ENCODE data around the gene ABHD2.
"Not testable (repeated sequence)": the region's sequence is repeated elsewhere in the genome, so short reads cannot be mapped to it uniquely, and the experiment has no call there.

ABHD2 gene

DNA sequence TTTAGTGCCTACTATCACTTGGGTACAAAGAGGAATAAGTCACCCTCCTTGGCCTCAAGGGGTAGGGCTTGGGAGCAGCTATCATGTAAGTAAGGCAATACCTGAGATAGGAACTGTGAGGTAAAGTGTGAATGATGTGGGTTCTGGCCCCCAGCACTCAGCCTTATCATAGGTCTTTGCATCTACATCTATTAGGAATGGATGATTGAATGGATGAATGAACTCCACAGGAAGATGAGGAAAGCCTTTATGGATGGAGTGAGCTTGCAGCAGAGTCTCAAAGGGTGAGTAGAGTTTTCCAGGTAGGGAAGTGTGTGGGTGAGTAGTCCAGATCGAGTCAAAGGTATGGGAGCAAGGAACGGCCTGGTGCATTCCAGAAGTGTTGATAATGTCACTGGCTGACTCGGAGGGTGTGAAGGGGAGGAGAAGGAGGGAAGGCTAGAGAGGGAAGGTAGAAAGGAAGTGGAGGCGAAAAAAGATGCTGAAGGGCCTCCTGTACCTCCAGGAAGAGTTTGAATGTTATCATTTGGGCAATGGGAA is 13.1 kb upstream of the ABHD2 start:
- no peak for DNase-seq

GRCh38 chr15:89075846-89076245 is 12.4 kb upstream of the ABHD2 start:
- no peak for DNase-seq

DNA sequence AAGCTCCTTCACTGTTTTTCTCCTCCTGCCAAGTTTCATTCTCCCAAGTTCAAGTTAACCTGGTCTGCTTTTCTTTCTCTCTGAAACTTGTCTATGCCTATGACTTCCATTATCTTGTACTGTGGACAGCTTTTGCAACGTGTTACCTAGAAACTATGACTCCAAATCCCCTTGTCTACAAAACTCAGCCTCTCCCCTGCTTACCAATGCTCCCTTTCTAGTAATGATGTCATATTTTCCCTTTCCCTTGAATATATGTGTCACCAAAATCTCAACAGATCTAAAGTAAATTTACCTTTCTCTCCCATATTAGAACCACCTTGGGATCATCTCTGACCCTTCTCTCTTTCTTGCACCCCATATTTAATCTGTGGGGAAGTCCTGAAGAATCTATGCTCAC is 10.5 kb upstream of the ABHD2 start:
- DNase-seq, result no peak

DNA sequence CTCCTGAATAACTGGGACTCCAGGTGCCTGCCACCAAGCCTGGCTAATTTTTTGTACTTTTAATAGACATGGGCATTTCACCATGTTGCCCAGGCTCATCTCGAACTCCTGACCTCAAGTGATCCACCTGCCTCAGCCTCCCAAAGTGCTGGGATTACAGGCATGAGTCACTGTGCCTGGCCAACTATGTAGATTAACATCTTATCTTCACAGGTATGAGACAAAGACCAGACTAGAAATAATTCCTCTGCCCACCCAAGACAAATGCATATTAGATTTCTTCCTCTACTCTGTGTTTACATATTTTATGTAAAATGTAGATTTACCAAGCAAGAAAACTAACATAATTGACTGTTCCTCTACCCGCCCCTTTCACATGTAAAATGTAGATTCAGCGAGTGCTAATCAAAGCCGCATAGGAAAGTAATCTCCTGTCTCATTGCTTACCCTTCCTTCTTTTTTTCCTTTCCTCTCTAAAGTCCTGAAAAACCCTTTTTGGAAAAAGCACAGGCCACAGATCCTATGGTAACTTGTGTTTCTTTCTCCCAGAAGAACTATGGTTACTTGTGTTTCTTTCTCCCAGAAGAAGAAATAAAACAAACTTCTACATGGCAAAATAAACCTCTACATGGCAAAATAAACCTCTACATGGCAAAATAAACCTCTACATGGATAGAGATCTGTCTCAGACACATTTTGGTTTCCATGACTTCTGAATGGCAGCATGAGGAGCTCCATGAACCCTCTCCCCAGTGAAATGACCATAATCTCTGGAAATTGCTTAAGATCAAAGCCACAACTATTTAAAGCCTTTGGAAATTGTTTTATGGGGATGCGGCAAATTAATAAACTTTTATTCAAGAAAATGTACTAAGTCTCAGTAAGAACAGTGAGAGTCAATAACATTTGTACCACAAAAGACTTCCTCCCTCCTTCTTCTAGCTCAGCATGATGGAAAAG is 9.1 kb upstream of the ABHD2 start:
- no peak for DNase-seq

DNA sequence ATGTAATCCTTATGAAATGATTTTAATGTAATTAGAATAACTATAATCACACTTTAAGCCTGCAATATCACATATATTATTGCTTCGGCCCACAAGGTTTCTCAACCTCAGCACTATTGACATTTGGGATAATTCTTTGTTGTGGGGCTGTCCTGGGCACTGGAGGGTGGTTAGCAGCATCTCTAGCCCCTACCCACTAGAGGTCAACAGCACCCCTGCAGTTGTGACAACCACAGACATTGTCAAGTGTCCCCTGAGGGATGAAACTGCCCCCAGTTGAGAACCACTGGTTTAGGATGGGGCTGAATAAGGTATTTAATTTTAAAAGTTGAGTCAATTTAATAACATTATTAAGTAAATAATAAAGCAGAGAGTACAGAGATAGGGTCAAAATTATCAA is 6.4 kb upstream of the ABHD2 start:
- DNase-seq, result no peak

DNA sequence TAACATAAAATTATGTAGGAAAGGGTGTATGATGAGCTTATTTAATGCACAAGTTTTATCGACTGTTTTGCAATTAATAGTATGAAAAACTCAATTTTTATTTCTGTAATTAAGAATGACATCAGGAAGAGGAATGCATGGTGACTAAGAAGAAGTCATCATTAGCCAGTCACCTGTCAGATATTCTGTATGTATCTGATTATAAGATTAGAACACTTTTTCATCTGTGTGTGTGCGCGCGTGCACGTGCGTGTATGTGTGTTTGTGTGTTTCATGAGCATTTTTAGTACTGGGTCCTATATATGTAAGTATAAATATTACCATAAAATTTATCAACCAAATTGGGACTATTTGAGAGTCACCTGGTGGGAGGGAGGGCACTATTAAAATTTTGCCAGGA is 5.0 kb upstream of the ABHD2 start:
- no peak for DNase-seq

DNA sequence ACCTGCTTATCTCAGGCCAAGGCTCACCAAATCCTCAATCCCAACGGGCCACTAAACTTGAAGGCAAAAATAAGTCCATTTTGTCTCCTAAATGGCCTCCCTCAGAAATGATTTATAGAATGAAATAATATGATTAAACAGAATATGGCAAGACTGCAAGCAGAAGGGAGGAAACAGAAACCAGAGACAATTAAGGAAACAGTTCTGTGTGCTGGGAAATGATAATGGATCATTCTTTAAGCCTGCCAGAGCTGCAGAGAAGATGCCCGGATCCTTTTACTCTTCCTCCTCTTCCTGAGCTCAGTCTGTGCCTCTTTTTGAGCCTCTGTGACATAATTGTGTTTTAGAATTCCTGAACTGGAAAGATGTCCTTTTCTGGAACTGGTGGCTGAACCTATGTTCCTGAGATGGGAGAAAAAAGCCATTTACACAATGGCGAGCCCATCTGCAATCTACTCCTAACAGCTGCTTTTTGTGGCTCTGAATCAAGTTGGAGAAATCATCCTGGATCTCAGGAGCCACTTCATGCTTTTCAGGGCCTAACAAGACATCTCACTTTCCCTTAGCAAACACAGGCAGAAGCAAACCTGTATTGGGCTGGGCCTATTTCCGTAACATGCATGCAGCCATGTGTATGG is 2.8 kb upstream of the ABHD2 start:
- DNase-seq, result no peak

DNA sequence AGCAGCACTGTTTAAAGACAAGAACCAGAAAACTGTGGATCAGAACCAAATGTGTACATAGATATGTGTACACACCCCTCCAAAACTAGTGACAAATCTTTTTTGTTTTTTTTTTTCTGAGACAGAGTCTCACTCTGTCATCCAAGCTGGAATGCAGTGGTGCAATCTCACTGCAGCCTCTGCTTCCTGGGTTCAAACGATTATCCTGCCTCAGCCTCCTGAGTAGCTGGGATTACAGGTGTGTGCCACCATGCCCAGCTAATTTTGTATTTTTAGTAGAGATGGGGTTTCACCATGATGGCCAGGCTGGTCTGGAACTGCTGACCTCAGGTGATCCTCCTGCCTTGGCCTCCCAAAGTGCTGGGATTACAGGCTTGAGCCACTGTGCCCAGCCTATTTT is 2.3 kb upstream of the ABHD2 start:
- not testable (repeated sequence) for DNase-seq

- not testable (repeated sequence) for DNase-seq
These were observed 1.9 kb upstream of the ABHD2 start for GRCh38 chr15:89086390-89086789.

DNA sequence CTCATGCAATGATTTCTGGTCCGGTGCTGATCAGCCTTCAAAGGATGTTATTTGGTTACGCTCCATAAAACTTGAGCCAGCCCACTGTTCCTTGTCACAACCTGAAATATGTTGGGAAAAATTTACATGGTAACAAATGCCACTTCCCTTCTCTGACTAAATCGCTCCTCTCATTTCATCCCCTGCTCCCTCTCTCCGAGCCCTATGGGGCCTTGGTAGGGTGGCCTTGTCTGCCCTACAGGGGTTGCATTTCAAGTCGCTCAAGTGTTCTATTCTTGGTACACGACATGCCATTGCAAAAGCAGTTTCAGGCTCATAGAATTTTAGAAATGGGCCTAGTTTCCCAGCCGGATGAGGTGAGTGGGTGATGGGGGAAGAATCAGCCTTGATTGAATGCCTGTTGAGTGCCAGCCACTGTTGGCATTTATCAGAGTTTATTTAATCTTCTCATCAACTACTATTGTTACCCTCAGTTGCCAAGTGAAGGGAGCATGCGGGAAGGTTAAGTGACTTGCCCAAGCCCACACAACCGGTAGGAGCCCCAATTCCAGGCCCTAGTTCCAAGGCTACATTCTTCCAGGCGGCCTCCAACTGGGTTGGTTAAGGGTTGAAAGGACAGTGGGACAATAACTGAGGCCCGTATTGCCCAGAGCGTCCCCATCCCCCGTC is 961 bp upstream of the ABHD2 start:
- DNase-seq, result no peak

- DNase-seq, result no peak
These were observed 504 bp downstream of the ABHD2 start for GRCh38 chr15:89088605-89089315.

DNA sequence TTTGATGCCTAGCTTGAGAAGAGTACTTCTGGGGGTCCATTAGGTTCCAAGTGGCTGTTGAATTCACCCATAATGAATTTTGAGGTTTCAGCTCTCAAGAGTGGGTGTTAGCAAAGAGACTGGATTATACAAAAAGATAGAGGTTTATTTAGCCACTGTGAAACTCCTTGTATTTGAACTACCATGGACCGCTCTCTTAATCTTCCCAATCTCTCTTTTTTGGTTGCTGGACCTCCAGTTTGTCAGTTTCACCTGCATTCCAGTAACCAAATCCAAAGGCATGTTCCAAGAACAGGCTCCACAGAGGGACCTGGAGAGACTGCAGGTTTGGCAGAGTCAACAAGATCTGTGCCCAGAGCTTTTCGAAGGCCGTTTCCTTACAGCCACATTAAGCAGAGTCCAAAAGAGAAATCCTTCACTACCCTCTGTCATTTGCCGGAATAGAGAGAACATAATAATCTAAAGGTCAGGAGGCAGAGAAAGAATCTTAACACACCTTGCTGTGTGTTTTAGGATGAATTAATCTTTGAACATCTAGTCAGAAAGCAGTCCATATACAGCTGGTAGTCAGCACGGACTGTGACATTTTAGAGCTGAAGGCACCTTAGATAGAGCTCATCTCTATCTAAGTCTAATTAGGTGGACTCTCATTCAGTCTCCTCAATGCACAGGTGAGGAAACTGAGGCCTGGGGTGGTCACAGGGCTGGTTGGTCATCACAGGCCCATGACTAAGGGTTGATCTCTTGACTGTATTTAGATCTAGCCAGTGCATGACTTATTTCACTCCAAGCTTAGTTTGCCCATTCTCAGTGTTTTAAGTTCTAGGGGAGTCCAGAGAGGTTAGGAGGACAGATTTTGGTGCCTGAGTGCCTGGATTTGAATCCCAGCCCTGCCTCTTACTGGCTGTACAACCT is 1.3 kb downstream of the ABHD2 start:
- no peak for DNase-seq

- DNase-seq, result no peak
These were observed 2.8 kb downstream of the ABHD2 start for GRCh38 chr15:89090791-89091626.

GRCh38 chr15:89091627-89092220 is 3.5 kb downstream of the ABHD2 start:
- no peak for DNase-seq

GRCh38 chr15:89093509-89093908 is 5.3 kb downstream of the ABHD2 start:
- no peak for DNase-seq

DNA sequence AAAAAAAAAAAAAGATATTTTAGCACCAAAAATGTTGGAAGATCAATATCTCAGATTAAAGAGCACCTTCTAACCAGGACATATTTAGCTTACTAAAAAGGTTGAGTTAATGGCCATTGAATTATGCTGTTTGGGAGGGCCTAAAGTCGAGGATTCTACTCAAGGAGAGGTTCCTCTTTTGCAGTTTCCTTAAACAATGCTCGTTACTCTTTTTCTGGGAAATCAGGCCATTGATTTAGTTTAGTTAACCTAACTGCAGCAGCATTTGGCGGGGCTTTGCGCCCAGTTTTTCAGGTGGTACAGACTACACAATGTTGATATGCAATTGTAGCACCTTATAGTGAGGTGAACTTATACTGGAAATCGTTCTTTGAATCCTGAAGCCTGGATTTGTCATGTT is 6.8 kb downstream of the ABHD2 start:
- DNase-seq, result no peak

- no peak for DNase-seq
These were observed 7.3 kb downstream of the ABHD2 start for GRCh38 chr15:89095556-89095955.

DNA sequence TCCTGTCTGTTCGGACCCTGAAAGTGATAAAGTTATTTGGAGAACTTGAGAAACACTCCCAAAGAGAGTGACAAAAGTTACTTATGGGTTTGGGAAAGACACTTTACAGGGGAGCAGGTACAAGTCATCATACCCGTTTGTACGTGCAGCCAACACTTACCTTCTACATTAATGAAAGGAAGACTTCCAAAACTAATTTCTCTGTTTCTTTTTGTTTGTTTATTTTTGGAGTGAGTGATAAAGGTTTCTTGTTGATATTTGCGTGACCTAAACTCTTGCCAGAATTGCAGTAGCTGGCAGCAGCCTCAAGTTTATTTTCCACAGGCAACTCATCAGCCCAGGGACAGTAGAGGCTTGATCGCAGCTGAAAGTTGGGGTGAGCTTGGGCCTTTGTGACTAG is 8.4 kb downstream of the ABHD2 start:
- no peak for DNase-seq

- DNase-seq, result no peak
These were observed 9.1 kb downstream of the ABHD2 start for GRCh38 chr15:89097313-89097712.

GRCh38 chr15:89098281-89098680 is 10.0 kb downstream of the ABHD2 start:
- no peak for DNase-seq

Data from NCI-H2171 (cell line).